Stimulated activated naive CD8-positive, alpha-beta T cell treated with anti-CD3 and anti-CD28 coated beads, Interleukin-15, Interleukin-2, amounts not matched to agents 100 U/mL and 50 U/mL, for 24 hours (primary cell): ENCODE results near the gene KCNN3.

ENCODE experiments used
- ATAC-seq: fragments of 150-1000 bp; cut with Tn5 transposase; one replicate; pipeline ENCODE4 v1.10.0; 2021
- DNase-seq: peaks from one replicate; pipeline ENCODE4 v3.0.0; 2021

Gene KCNN3

DNA sequence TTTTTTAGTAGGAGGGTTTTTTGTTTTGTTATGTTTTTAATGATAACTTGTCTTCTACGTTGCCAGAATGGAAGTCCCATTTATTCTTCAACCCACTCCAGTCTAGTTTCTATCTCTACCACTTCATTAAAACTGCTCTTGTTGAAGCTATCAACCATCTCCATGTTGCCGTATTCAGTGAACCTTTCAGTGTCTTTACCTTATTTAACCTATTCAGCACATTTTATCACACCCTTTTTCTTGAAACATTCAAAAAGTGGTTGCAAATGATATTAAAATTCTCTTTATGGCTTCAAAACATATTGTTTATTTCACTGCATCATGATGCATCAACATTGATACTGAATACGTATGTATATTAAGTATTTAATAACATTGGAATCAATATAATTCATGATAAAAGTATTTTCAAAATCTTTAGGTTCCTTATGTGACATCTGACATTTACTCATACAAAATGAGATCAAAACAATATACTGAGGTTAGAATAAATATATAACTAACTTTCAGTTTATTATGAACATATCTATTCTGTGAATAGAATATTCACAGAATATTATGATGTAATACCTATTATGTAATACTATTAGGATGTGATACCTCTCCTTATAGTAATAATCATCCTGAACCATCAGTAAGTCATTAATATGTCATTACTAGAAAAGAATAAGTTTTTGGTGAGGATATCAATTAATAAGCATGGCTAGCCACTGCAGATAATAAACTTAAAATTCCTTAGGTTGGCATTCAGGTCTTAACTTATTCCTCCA lies 210.1 kb downstream of the KCNN3 start:
- no peak for ATAC-seq

DNA sequence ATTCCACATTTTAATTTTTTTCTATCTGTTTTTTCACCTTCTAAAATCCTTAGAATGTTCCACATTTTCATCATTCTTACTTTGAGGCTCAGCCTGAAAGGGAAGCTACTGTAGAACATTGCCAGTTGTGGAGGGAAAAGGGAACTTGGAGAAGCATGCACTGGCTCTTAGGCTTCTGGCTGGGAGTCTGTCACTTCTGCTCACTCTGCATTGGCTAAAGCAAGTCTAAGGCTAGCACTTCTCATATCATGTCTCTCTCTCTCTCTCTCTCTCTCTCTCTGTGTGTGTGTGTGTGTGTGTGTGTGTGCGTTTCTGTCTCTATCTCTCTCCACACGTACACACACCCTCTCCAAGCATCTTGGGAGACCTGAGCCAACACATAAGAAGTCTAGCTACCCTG lies 212.5 kb downstream of the KCNN3 start:
- ATAC-seq: no peak
- no peak for DNase-seq

More for the DNA sequence above, 210.1 kb downstream of the KCNN3 start:
- no peak for DNase-seq

DNA sequence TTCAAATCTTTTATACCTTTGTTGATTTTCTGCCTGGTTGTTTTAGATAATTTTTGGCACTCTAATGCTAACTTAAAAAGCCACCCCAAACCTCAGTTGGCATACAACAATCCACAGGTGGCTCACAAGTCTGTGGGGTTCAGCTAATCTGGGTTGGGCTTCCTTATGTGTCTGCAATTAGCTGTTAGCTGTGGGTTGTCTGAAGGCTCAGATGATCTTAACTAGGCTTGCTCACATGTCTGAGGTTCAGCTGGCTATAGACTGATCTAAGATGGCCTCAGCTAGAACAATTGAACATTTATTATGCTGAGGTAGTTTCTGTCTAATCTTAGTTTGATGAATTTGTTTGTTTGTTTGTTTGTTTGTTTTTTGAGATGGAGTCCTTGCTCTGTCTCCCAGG lies 217.2 kb downstream of the KCNN3 start:
- ATAC-seq (no peak), DNase-seq (no peak)
